Upper lobe of right lung (tissue), 1 donor: ENCODE results near the gene KCNT1. TPM values are rescaled to one million over a fixed set of nuclear protein-coding genes. Genes with fewer than 3 reads are reported as not detected.

Experiments
- ATAC-seq: fragments of 200-7000 bp; cut with Tn5 transposase; one replicate; pipeline ENCODE4 v1.9.1; 2020; ENCODE audit warnings: mild to moderate bottlenecking, moderate library complexity
- DNase-seq: peaks from one replicate; pipeline ENCODE4 v3.0.0-alpha.2; 2020
- H3K27ac ChIP-seq: fragments of 200-600 bp; one replicate; pipeline ENCODE4 v1.8.0; 2022
- H3K27me3 ChIP-seq: fragments of 200-600 bp; one replicate; pipeline ENCODE4 v1.8.0; 2022; ENCODE audit warnings: mild to moderate bottlenecking
- H3K36me3 ChIP-seq: fragments of 200-600 bp; one replicate; pipeline ENCODE4 v1.8.0; 2022
- H3K4me1 ChIP-seq: fragments of 200-600 bp; one replicate; pipeline ENCODE4 v1.8.0; 2022
- H3K4me3 ChIP-seq: fragments of 200-600 bp; one replicate; pipeline ENCODE4 v1.8.0; 2022; ENCODE audit warnings: mild to moderate bottlenecking
- H3K9me3 ChIP-seq: fragments of 200-600 bp; one replicate; pipeline ENCODE4 v1.8.0; 2022
- CTCF ChIP-seq: fragments of 200-600 bp; IDR thresholded peaks from one replicate; pipeline ENCODE4 v1.8.0; 2022; ENCODE audit warnings: antibody characterized with exemption
- intact Hi-C: fragments of 100-400 bp; cut with DNase I; formaldehyde crosslinking; loops from one replicate; pipeline ENCODE4 v1.11.0; 2022
- total RNA-seq: library from RNA; stranded (reverse); fragmentation: NEBNext Ultra II Directional; extraction: Animal tissue kit (Norgen Biotek cat#: 25700); gene quantifications from one replicate; pipeline ENCODE4 v1.2.1, GENCODE V29; 2021
- donor health status: DM: no; HTN: yes; CAD: no; lungs with severe emphysema.

KCNT1 gene
- total RNA-seq, 1 donor from 2014 or later: 0.29 TPM

GRCh38 chr9:135676891-135677290 is 25.1 kb upstream of the KCNT1 start:
- ATAC-seq (no peak), DNase-seq (no peak)
- intact Hi-C loops: no loop called here
- H3K27me3 ChIP-seq: peaks cover 22% of the 10 kb centered on the region
- no peaks in the 10 kb centered on the region for H3K36me3 ChIP-seq
- no peak overlapping the region for H3K27ac ChIP-seq
- TF ChIP-seq CTCF: no peak
- no peaks in the 10 kb centered on the region for H3K4me1 ChIP-seq
- H3K9me3 ChIP-seq: no peaks in the 10 kb centered on the region
- H3K4me3 ChIP-seq: no peak overlapping the region

- intact Hi-C loops: no loop called here
- no peaks in the 10 kb centered on the region for H3K36me3 ChIP-seq
- H3K27ac ChIP-seq: no peak overlapping the region
- peaks cover 23% of the 10 kb centered on the region for H3K27me3 ChIP-seq
- H3K4me1 ChIP-seq: no peaks in the 10 kb centered on the region
- H3K9me3 ChIP-seq: no peaks in the 10 kb centered on the region
- ATAC-seq: no peak
- DNase-seq: no peak
- no peak for TF ChIP-seq CTCF
- H3K4me3 ChIP-seq: no peak overlapping the region
Measured at GRCh38 chr9:135677641-135678168, 24.3 kb upstream of the KCNT1 start.

DNA sequence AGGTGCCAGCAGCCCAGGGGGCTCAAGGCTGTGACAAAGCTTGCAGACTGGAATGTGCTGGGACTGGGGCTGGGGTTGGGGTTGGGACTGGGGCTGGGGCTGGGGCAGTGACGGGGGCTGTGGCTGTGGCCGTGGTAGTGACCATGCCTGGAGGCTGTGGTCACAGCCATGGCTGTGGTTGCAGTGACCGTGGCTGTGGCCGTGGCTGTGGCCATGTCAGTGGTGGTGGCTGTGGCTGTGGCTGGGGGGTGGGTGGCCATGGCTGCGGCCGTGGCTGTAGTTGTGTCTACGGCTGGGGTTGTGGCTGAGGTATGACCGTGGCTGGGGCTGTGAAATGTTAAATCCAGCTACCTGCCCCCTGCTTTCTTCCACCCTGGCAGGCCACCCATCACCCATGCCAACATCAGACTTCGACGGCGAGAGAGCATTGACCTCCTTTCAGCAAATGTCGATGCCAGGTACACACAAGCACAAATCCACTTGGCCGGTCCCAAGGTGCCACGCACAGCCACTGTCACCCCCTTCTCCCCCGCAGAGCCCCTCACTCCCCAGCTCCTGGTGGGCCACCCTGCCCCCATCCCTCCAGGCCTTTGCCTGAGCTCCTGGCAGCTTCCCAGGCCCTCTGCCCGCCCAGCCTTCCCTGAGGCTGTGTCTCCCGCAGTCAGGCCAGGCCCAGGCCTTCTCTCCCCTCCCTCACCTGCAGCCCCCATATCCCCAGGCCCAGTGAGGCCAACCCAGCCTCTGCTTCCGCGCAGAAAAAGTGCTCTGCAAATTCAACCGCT is 23.6 kb upstream of the KCNT1 start:
- TF ChIP-seq CTCF: no peak
- no peak overlapping the region for H3K4me3 ChIP-seq
- ATAC-seq (no peak), DNase-seq (no peak)
- no peaks in the 10 kb centered on the region for H3K9me3 ChIP-seq
- no peak overlapping the region for H3K27ac ChIP-seq
- no peaks in the 10 kb centered on the region for H3K4me1 ChIP-seq
- intact Hi-C loops: no loop called here
- H3K36me3 ChIP-seq: no peaks in the 10 kb centered on the region
- H3K27me3 ChIP-seq: peaks cover 23% of the 10 kb centered on the region

- Histone ChIP-seq H3K36me3 (no peaks in the 10 kb centered on the region), H3K27me3 (peaks cover 32% of the 10 kb centered on the region), H3K4me3 (no peak overlapping the region), H3K9me3 (no peaks in the 10 kb centered on the region), H3K4me1 (no peaks in the 10 kb centered on the region), H3K27ac (no peak overlapping the region)
- ATAC-seq (no peak), DNase-seq (no peak)
- TF ChIP-seq CTCF: no peak
- intact Hi-C loops: no loop called here
Measured at GRCh38 chr9:135680056-135680455, 21.9 kb upstream of the KCNT1 start.

DNA sequence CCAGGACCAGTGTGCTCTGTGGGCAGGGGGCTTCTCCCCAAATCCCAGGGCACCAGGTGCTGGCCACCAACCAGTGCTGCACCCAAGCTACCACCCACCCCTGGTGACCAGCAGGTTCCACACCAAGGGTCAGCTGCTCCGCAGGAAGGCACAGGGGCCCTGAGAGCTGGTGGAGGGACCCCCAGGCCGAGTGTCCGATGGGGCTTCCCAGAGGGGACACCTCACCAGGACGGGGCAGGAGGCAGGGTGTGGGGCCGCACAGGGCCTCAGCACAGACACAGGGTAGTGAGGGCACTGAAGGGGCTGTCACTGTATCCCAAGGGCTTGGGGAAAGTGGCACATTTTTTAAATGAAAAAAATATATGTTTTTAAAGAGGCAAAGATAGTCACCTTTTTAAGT is 20.8 kb upstream of the KCNT1 start:
- no peak for TF ChIP-seq CTCF
- no peak for ATAC-seq
- H3K4me1 ChIP-seq: no peaks in the 10 kb centered on the region
- H3K9me3 ChIP-seq: no peaks in the 10 kb centered on the region
- DNase-seq: no peak
- H3K27me3 ChIP-seq: peaks cover 32% of the 10 kb centered on the region
- intact Hi-C loops: no loop called here
- H3K27ac ChIP-seq: no peak overlapping the region
- no peak overlapping the region for H3K4me3 ChIP-seq
- H3K36me3 ChIP-seq: no peaks in the 10 kb centered on the region
